ENCODE measurements around the gene PACS1. TPM values are rescaled to one million over a fixed set of nuclear protein-coding genes. Genes with fewer than 3 reads are reported as not detected.

The PACS1 gene
- total RNA-seq, 1 donor from 2014 or later = 86.9 TPM

- Mint-ChIP-seq H3K4me1 (ENCODE audit: low read depth, unreplicated experiment) (peaks cover 50% of the 10 kb centered on the region), H3K9me3 (ENCODE audit: unreplicated experiment) (no peaks in the 10 kb centered on the region), H3K27ac (ENCODE audit: unreplicated experiment) (peak overlapping the region; percentile 87), H3K4me3 (ENCODE audit: unreplicated experiment) (peak overlapping the region; percentile 16), H3K27me3 (ENCODE audit: low read depth, unreplicated experiment) (no peaks in the 10 kb centered on the region), H3K36me3 (ENCODE audit: low read depth, unreplicated experiment) (peaks cover 10% of the 10 kb centered on the region)
- Histone ChIP-seq H3K4me2 (ENCODE audit: low read length) (peak overlapping the region; percentile 44), H3K9ac (ENCODE audit: low read length) (peak overlapping the region; percentile 43), H3K27ac (ENCODE audit: low read depth, low read length) (no peak overlapping the region), H2AFZ (ENCODE audit: low read depth, low read length) (no peak overlapping the region), H3K4me1 (ENCODE audit: insufficient read depth, low read length) (peaks cover 33% of the 10 kb centered on the region), H3K27me3 (ENCODE audit: insufficient read depth, low read length) (no peaks in the 10 kb centered on the region), H3K4me3 (ENCODE audit: insufficient read depth, low read depth, low read length) (no peak overlapping the region), H3K36me3 (ENCODE audit: insufficient read depth, low read length) (peaks cover 3% of the 10 kb centered on the region), H3K9me3 (ENCODE audit: insufficient read depth, low read depth, low read length) (no peaks in the 10 kb centered on the region), H3K79me2 (ENCODE audit: insufficient read depth, low read length) (peaks cover 90% of the 10 kb centered on the region), H4K20me1 (ENCODE audit: insufficient read depth, low read length) (peaks cover 69% of the 10 kb centered on the region)
- DNase-seq (ENCODE audit: low read depth) = peak; percentile 33
- no peak for FAIRE-seq
- TF ChIP-seq CTCF (IDR thresholded peaks at IDR 0.05; ENCODE audit: insufficient read depth, low read depth, low read length) (no peak), EZH2 (IDR thresholded peaks at IDR 0.05; ENCODE audit: insufficient read depth, low read length) (no peak)
Measured at GRCh38 chr11:66081505-66081904, 11.4 kb downstream of the PACS1 start.

- DNase-seq (ENCODE audit: low read depth) (peak; percentile 41), FAIRE-seq (no peak)
- Histone ChIP-seq H3K9me3 (ENCODE audit: insufficient read depth, low read depth, low read length) (no peaks in the 10 kb centered on the region), H3K9ac (ENCODE audit: low read length) (no peak overlapping the region), H3K4me2 (ENCODE audit: low read length) (peak overlapping the region; percentile 10), H3K4me3 (ENCODE audit: insufficient read depth, low read depth, low read length) (no peak overlapping the region), H3K79me2 (ENCODE audit: insufficient read depth, low read length) (peaks cover 90% of the 10 kb centered on the region), H3K27ac (ENCODE audit: low read depth, low read length) (no peak overlapping the region), H3K27me3 (ENCODE audit: insufficient read depth, low read length) (no peaks in the 10 kb centered on the region), H4K20me1 (ENCODE audit: insufficient read depth, low read length) (peaks cover 65% of the 10 kb centered on the region), H2AFZ (ENCODE audit: low read depth, low read length) (no peak overlapping the region), H3K4me1 (ENCODE audit: insufficient read depth, low read length) (peaks cover 29% of the 10 kb centered on the region), H3K36me3 (ENCODE audit: insufficient read depth, low read length) (peaks cover 3% of the 10 kb centered on the region)
- Mint-ChIP-seq H3K4me3 (ENCODE audit: unreplicated experiment) (no peak overlapping the region), H3K27me3 (ENCODE audit: low read depth, unreplicated experiment) (no peaks in the 10 kb centered on the region), H3K27ac (ENCODE audit: unreplicated experiment) (no peak overlapping the region), H3K4me1 (ENCODE audit: low read depth, unreplicated experiment) (peaks cover 50% of the 10 kb centered on the region), H3K36me3 (ENCODE audit: low read depth, unreplicated experiment) (peaks cover 8% of the 10 kb centered on the region), H3K9me3 (ENCODE audit: unreplicated experiment) (no peaks in the 10 kb centered on the region)
- TF ChIP-seq CTCF (IDR thresholded peaks at IDR 0.05; ENCODE audit: insufficient read depth, low read depth, low read length) (no peak), EZH2 (IDR thresholded peaks at IDR 0.05; ENCODE audit: insufficient read depth, low read length) (no peak)
Measured at GRCh38 chr11:66082946-66083698, 13.1 kb downstream of the PACS1 start.

GRCh38 chr11:66083767-66084166 is 13.7 kb downstream of the PACS1 start:
- DNase-seq (ENCODE audit: low read depth) = peak; percentile 37
- Histone ChIP-seq H3K9ac (ENCODE audit: low read length) (no peak overlapping the region), H4K20me1 (ENCODE audit: insufficient read depth, low read length) (peaks cover 64% of the 10 kb centered on the region), H3K79me2 (ENCODE audit: insufficient read depth, low read length) (peaks cover 90% of the 10 kb centered on the region), H3K9me3 (ENCODE audit: insufficient read depth, low read depth, low read length) (no peaks in the 10 kb centered on the region), H3K36me3 (ENCODE audit: insufficient read depth, low read length) (peaks cover 3% of the 10 kb centered on the region), H3K27ac (ENCODE audit: low read depth, low read length) (no peak overlapping the region), H3K27me3 (ENCODE audit: insufficient read depth, low read length) (no peaks in the 10 kb centered on the region), H3K4me2 (ENCODE audit: low read length) (peak overlapping the region; percentile 10), H3K4me3 (ENCODE audit: insufficient read depth, low read depth, low read length) (no peak overlapping the region), H2AFZ (ENCODE audit: low read depth, low read length) (no peak overlapping the region), H3K4me1 (ENCODE audit: insufficient read depth, low read length) (peaks cover 29% of the 10 kb centered on the region)
- H3K36me3 Mint-ChIP-seq (ENCODE audit: low read depth, unreplicated experiment) = peaks cover 5% of the 10 kb centered on the region
- H3K27me3 Mint-ChIP-seq (ENCODE audit: low read depth, unreplicated experiment) = no peaks in the 10 kb centered on the region
- H3K9me3 Mint-ChIP-seq (ENCODE audit: unreplicated experiment) = no peaks in the 10 kb centered on the region
- no peak for FAIRE-seq
- H3K4me3 Mint-ChIP-seq (ENCODE audit: unreplicated experiment) = peak overlapping the region; percentile 22
- peak overlapping the region; percentile 63 for H3K27ac Mint-ChIP-seq (ENCODE audit: unreplicated experiment)
- peaks cover 50% of the 10 kb centered on the region for H3K4me1 Mint-ChIP-seq (ENCODE audit: low read depth, unreplicated experiment)
- TF ChIP-seq CTCF (IDR thresholded peaks at IDR 0.05; ENCODE audit: insufficient read depth, low read depth, low read length) (no peak), EZH2 (IDR thresholded peaks at IDR 0.05; ENCODE audit: insufficient read depth, low read length) (no peak)

All from astrocyte (in vitro differentiated cells and primary cell).